Measurements from ENCODE around the gene ACSM6. TPM values are rescaled to one million over a fixed set of nuclear protein-coding genes. Genes with fewer than 3 reads are reported as not detected.

Gene ACSM6
- total RNA-seq, 1 experiment from 2014 or later = not detected

DNA sequence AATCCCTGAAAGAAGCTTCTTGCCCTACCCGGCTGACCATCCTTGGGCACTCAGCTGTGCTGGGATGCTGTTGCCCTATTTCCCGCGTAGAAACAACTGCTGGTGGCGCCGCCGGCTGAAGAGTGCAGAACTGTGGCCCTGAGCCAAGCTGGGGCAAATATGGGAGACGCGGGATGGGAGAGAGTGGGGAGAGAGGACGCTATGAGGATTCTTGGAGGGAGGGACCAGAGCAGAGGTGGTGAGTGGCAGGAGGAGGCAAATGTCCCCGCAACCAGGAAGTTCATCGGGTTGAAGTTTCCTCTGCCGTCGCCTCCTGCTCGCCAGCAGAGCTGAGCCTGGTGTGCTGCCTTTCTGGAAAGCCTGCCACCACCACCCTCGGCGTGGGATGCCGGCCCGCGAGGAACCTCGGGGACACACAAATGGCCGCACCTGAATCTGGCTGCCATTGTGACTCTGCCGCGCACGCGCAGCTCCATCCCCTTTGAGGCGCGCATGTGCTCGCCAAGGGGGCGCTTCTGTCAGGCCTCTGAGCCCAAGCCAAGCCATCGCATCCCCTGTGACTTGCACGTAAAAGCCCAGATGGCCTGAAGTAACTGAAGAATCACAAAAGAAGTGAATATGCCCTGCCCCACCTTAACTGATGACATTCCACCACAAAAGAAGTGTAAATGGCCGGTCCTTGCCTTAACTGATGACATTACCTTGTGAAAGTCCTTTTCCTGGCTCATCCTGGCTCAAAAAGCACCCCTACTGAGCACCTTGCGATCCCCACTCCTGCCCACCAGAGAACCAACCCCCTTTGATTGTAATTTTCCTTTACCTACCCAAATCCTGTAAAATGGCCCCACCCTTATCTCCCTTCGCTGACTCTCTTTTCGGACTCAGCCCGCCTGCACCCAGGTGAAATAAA, 36.9 kb downstream of the ACSM6 start (continued):
- peak; percentile 14; the same call in 1 of the 2 replicates for TF ChIP-seq ZNF138 (CRISPR knock-in tag; conservative IDR thresholded peaks at IDR 0.05)
- TF ChIP-seq TP53 (CRISPR knock-in tag; IDR thresholded peaks at IDR 0.05) = peak; percentile 80; the same call in 1 of the 2 replicates
- peak; percentile 50; the same call in 1 of the 2 replicates for TF ChIP-seq CREB1 (CRISPR knock-in tag; IDR thresholded peaks at IDR 0.05)
- TF ChIP-seq, protein P1, sequence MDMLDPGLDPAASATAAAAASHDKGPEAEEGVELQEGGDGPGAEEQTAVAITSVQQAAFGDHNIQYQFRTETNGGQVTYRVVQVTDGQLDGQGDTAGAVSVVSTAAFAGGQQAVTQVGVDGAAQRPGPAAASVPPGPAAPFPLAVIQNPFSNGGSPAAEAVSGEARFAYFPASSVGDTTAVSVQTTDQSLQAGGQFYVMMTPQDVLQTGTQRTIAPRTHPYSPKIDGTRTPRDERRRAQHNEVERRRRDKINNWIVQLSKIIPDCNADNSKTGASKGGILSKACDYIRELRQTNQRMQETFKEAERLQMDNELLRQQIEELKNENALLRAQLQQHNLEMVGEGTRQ (CRISPR knock-in tag; IDR thresholded peaks at IDR 0.05) = peak; percentile 36
- 0 out of 2 replicates have a peak, but pooled peaks have one; percentile 59 for TF ChIP-seq MYBL2 (CRISPR knock-in tag; IDR thresholded peaks at IDR 0.05)
- 0 out of 2 replicates have a peak, but pooled peaks have one; percentile 62 for TF ChIP-seq SMAD4 (CRISPR knock-in tag; IDR thresholded peaks at IDR 0.05)
- TF ChIP-seq SMAD3 (CRISPR knock-in tag; IDR thresholded peaks at IDR 0.05; ENCODE audit: borderline replicate concordance) = peak; percentile 84; the same call in 1 of the 2 replicates
- TF ChIP-seq, protein P2, sequence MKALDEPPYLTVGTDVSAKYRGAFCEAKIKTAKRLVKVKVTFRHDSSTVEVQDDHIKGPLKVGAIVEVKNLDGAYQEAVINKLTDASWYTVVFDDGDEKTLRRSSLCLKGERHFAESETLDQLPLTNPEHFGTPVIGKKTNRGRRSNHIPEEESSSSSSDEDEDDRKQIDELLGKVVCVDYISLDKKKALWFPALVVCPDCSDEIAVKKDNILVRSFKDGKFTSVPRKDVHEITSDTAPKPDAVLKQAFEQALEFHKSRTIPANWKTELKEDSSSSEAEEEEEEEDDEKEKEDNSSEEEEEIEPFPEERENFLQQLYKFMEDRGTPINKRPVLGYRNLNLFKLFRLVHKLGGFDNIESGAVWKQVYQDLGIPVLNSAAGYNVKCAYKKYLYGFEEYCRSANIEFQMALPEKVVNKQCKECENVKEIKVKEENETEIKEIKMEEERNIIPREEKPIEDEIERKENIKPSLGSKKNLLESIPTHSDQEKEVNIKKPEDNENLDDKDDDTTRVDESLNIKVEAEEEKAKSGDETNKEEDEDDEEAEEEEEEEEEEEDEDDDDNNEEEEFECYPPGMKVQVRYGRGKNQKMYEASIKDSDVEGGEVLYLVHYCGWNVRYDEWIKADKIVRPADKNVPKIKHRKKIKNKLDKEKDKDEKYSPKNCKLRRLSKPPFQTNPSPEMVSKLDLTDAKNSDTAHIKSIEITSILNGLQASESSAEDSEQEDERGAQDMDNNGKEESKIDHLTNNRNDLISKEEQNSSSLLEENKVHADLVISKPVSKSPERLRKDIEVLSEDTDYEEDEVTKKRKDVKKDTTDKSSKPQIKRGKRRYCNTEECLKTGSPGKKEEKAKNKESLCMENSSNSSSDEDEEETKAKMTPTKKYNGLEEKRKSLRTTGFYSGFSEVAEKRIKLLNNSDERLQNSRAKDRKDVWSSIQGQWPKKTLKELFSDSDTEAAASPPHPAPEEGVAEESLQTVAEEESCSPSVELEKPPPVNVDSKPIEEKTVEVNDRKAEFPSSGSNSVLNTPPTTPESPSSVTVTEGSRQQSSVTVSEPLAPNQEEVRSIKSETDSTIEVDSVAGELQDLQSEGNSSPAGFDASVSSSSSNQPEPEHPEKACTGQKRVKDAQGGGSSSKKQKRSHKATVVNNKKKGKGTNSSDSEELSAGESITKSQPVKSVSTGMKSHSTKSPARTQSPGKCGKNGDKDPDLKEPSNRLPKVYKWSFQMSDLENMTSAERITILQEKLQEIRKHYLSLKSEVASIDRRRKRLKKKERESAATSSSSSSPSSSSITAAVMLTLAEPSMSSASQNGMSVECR (CRISPR knock-in tag; IDR thresholded peaks at IDR 0.05; ENCODE audit: borderline replicate concordance) = 0 out of 2 replicates have a peak, but pooled peaks have one; percentile 27
- TF ChIP-seq ESRRA (CRISPR knock-in tag; IDR thresholded peaks at IDR 0.05; ENCODE audit: borderline replicate concordance) = peak; percentile 58; the same call in 1 of the 2 replicates

DNA sequence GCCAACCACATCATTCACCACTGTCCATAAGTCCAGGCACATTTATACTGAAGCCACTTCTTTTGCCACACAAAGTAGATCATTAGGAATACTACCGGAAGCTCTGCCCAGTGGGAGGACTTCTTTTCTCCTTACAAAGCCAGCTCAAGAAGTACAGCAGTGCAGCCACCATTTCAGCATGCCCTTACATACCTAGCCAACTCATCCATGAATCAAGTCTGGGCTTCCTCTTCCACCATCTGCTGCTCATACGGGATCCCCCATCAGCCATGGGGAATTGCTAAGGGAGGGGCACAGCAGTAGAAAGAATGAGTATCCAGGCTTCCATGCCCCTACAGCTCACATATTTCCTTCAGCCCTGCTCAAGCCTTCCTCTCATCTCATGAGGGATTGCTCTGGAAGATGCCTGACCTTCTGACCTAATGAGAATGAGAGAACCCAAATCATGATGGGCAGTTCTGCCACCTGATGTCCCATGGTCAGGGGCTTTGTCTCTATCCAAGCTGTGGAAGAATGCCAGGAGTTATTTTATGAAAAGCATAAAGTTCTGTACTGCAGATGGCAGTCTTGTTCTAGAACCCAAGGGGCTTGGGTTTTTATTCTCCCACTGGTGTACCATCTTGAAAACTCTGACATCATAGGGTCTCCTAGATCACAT, 39.5 kb downstream of the ACSM6 start:
- Mint-ChIP-seq H3K27ac (peak overlapping the region; percentile 67), H3K4me1 (peaks cover 70% of the 10 kb centered on the region), H3K9me3 (peaks cover 10% of the 10 kb centered on the region), H3K36me3 (peaks cover 39% of the 10 kb centered on the region), H3K4me3 (no peak overlapping the region), H3K27me3 (ENCODE audit: low read depth) (no peaks in the 10 kb centered on the region)
- DNase-seq (ENCODE audit: low spot score) (no peak), ATAC-seq (no peak)
- CTCF ChIA-PET = interaction anchor here (1.2 to 4.1 kb wide), 3 partner anchors 10 to 155 kb away, joined by 3 to 29 read pairs (median 8); no protein-coding TSS in a partner anchor
- POLR2A ChIA-PET = no interaction called here
- TF ChIP-seq JAZF1 (CRISPR knock-in tag; IDR thresholded peaks at IDR 0.05) (no peak), TEAD1 (CRISPR knock-in tag; IDR thresholded peaks at IDR 0.05) (no peak), FOXJ3 (CRISPR knock-in tag; IDR thresholded peaks at IDR 0.05; ENCODE audit: borderline replicate concordance) (no peak), ZNF232 (CRISPR knock-in tag; IDR thresholded peaks at IDR 0.05) (no peak), NR1H2 (CRISPR knock-in tag; IDR thresholded peaks at IDR 0.05) (no peak)
- TF ChIP-seq, protein P3, sequence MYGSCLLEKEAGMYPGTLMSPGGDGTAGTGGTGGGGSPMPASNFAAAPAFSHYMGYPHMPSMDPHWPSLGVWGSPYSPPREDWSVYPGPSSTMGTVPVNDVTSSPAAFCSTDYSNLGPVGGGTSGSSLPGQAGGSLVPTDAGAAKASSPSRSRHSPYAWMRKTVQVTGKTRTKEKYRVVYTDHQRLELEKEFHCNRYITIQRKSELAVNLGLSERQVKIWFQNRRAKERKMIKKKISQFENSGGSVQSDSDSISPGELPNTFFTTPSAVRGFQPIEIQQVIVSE (CRISPR knock-in tag; IDR thresholded peaks at IDR 0.05; ENCODE audit: borderline replicate concordance) = no peak
- TF ChIP-seq, protein P4, sequence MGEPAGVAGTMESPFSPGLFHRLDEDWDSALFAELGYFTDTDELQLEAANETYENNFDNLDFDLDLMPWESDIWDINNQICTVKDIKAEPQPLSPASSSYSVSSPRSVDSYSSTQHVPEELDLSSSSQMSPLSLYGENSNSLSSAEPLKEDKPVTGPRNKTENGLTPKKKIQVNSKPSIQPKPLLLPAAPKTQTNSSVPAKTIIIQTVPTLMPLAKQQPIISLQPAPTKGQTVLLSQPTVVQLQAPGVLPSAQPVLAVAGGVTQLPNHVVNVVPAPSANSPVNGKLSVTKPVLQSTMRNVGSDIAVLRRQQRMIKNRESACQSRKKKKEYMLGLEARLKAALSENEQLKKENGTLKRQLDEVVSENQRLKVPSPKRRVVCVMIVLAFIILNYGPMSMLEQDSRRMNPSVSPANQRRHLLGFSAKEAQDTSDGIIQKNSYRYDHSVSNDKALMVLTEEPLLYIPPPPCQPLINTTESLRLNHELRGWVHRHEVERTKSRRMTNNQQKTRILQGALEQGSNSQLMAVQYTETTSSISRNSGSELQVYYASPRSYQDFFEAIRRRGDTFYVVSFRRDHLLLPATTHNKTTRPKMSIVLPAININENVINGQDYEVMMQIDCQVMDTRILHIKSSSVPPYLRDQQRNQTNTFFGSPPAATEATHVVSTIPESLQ (CRISPR knock-in tag; IDR thresholded peaks at IDR 0.05) = no peak
- TF ChIP-seq, protein P5, sequence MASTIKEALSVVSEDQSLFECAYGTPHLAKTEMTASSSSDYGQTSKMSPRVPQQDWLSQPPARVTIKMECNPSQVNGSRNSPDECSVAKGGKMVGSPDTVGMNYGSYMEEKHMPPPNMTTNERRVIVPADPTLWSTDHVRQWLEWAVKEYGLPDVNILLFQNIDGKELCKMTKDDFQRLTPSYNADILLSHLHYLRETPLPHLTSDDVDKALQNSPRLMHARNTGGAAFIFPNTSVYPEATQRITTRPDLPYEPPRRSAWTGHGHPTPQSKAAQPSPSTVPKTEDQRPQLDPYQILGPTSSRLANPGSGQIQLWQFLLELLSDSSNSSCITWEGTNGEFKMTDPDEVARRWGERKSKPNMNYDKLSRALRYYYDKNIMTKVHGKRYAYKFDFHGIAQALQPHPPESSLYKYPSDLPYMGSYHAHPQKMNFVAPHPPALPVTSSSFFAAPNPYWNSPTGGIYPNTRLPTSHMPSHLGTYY (CRISPR knock-in tag; IDR thresholded peaks at IDR 0.05) = no peak
- TF ChIP-seq, protein P6, sequence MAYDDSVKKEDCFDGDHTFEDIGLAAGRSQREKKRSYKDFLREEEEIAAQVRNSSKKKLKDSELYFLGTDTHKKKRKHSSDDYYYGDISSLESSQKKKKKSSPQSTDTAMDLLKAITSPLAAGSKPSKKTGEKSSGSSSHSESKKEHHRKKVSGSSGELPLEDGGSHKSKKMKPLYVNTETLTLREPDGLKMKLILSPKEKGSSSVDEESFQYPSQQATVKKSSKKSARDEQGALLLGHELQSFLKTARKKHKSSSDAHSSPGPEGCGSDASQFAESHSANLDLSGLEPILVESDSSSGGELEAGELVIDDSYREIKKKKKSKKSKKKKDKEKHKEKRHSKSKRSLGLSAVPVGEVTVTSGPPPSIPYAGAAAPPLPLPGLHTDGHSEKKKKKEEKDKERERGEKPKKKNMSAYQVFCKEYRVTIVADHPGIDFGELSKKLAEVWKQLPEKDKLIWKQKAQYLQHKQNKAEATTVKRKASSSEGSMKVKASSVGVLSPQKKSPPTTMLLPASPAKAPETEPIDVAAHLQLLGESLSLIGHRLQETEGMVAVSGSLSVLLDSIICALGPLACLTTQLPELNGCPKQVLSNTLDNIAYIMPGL (CRISPR knock-in tag; IDR thresholded peaks at IDR 0.05) = no peak
- TF ChIP-seq, protein P7, sequence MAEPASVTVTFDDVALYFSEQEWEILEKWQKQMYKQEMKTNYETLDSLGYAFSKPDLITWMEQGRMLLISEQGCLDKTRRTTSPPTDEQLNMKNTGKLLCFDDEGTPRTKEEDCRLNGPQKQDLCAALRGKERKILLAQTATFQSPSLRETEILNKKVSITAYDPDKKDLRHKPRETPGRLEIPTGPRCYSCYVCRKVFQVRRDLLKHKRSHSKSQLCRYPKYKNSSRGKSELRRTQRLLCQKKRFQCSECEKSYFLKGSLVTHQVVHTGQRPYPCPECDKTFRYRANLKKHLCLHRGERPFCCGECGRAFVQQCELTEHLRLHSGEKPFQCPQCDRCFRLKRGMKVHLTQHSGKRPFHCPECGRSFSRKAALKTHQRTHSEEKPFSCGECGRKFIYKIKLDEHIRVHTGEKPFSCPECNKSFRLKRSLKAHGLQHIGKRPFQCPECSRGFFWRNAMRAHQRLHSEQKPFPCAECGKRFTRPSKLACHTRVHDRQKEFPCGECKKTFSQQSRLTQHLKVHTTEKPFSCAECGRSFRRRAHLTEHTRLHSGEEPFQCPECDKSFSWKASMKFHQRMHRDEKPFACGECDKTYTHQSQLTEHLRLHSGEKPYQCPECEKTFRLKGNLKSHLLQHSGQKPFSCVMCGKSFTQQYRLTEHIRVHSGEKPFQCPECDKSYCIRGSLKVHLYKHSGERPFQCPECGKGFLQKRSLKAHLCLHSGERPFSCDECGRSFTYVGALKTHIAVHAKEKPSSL (CRISPR knock-in tag; conservative IDR thresholded peaks at IDR 0.05) = no peak

Measured in WTC11 (cell line).